GM18499 (cell line): ENCODE results near the gene PINLYP.

ENCODE experiments used
- ATAC-seq: cut with Tn5 transposase; IDR thresholded peaks from one replicate; pipeline ENCODE4 v1.9.1; 2021; ENCODE audit warnings: moderate number of reproducible peaks; ENCODE audit not compliant: insufficient read depth, unreplicated experiment

Gene PINLYP

DNA sequence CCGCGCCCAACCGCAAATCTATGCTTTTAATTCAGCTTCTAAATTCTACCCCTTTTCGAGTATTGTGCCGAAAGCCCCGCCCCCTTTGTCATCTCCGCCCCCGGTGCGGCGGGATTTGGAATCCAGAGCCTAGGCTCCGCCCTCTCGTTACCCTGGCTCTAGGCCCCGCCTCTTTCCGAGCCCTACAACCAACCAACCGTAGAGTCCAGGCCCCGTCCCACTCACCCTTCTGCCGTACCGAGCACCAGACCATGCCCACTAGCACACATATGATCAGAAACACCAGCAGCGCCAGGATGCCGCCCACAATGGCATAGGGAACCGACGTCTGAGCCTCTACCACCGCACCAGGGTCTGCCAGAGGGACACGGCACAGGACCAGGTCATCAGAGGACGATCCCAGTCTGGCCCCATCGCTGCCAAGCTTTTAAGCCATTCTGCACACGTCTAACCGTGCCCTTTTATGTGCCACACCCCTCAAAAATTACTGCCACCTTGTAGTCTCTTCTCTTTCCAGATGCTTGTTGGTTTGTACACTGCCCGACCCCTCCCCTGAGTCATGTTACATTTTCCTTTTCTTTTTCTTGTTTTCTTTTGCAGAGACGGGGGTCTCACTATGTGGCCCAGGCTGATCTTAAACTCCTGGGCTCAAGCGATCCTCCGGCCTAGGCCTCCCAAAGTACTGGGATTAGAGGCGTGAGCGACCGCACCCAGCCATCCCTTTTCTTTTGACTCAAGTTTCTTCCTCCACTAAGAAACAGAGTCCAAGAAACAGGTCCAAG lies 48.5 kb downstream of the PINLYP start:
- no peak for ATAC-seq

DNA sequence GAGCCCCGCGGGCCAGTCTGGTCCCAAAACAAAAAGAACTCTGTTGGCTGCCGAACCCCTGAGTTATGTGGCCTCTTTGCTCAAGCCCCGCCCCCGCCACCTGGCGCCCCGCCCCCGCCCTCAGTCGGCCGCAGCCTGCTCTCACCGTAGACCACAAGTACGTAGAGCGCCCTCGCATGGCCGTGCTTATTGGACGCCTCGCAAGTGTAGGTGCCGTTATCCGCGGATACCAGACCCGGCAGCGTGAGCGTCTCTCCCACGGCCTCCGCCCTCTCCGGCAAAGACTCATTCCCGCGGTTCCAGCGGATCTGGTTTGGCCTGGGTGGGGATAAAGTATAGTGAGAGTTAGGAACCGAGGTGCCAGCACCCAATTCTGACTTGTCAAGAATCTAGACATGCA lies 49.3 kb downstream of the PINLYP start:
- ATAC-seq: no peak

DNA sequence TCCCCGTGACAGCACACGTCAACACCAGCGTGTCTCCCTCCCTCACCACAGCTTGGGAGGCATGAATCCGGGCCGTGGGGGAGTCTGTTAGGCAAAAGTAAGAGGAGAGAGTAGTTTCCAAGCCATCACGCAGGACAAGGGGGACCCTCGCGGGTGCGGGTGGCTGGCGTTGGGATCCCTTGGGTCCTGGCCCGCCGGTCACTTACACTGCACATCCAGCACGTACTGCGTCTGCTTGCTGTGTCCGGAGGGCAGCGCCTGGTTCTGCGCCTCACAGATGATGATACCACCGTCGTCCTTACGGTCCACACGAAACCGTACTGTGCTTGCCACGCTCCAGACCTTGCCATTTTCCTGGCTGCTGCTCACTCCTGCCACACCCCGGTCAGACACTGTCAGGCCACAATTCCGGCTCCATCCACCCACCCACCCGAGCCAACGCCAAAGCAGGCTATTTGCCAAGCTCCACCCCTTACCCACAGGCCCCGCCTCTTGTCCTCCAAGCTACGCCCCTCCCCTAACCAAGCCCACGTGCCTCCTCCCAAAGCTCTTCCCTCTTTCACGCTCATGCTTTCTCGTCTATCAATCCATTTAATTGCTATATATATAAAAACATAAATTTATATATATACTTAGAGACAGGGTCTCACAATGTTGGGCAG lies 50.4 kb downstream of the PINLYP start:
- ATAC-seq: no peak

DNA sequence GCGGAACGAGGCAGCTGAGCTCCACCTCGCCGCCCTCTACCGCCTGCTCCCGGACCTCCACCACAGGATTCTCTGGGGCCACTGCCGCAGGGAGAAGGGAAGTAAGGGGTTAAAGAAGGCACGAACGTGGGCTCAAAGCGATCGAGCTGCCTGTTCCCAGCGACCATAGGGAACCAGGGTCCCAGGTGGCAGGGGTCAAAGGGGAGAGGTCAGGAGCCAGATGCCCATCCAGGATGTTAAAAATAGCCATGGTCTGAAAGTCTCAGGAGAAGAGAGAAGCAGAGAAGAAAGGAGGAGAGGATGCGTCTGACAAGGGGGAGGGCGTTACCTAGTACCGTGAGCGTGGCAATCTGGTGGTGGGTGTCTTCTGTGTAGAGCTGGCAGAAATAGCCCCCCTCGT lies 51.2 kb downstream of the PINLYP start:
- no peak for ATAC-seq

DNA sequence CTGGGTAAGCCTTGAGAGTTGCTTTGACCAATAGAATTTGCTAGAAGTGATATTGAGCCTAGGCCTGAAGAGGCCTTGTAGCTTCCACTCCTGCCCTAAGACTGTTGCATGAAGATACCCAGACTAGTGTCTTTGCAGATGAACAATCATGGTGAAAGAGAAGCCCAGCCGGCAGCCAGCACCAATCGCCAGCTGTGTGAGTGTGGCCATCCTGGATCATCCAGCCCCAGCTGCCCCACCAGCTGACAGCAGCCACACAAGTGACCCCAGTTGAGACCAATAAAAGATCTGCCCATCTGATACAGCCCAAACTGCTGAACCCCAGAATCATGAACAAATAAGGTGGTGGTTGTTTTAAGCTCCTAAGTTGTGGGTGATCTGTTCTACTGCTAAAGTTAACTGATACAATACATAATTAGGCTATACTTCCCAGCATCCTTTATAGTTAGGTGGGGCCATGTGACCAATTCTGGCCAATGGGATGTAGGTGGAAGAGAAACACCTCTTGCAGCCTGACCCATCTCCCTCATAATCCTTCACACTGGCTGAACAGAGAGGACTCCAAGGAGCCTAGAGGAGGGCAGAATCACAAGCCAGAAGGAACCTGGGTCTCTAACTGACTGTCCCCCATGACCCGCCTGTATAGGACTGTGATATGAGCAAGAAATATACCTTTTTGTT lies 53.2 kb downstream of the PINLYP start:
- ATAC-seq: no peak

DNA sequence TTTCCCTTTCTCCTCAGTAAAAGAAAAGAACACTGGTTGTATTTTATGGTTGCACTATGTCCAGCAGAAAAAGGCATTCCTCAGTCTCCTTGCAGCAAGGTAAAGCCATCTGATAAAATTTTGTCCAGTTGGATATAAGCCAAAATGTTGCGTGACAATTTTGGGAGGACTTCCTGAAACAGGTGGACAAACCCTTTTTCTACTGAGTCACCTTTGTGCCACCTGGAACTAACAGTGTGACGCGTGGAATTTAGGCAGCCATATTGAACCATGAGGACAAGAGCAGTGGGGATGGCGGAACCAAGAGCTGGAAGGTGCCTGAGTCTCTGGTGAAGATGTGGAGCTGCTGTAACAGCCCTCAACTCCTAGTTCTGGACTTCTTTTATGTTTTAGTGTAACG lies 55.9 kb downstream of the PINLYP start:
- ATAC-seq: no peak
